Stimulated activated naive CD4-positive, alpha-beta T cell (primary cell): ENCODE measurements around the gene CDH12.
"Not testable (repeated sequence)": the region's sequence is repeated elsewhere in the genome, so short reads cannot be mapped to it uniquely, and the experiment has no call there.

Experiments
- DNase-seq, 6 experiments: peaks; one replicate each; lab custom pipeline; 2025; lab: John Stamatoyannopoulos, UW

Gene CDH12

DNA sequence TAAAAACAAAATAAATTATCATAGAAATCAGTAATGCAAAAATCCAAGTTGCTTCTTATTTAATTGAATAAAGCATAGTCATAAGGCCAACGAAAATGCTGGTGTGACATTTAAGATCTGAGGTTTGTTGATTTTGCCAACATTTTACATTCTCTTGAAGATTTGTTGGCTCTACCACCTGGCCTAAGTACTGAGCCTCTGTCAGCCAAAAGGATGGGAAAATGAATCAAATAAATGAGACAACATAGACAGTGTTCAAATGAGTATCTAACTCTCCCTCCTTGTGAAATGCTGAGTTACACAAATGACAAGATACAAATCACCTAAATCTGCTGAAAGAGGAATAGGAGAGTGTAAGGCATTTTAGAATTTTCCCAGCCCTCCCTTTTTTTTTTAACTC, 575.0 kb downstream of the CDH12 start:
- no peak for DNase-seq

DNA sequence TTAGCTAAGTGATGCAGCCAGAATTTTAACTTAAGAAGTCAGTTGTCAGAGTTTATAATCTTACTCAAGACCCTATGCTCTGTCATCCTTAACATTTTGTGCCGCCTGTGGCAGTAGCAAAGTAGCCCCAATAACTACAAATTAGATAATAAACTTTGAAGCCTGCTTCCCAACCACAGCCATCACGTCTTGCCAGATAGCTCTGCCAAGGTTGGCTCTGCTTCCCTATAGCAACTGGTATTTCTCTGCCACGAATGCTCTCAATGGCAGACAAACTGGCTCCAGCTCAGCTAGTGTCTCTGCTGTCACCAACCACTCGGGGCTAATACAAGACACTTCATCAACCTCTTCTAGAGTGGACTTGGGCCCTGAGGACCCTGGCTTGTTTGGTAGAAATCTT, 576.1 kb downstream of the CDH12 start:
- no peak for DNase-seq

DNA sequence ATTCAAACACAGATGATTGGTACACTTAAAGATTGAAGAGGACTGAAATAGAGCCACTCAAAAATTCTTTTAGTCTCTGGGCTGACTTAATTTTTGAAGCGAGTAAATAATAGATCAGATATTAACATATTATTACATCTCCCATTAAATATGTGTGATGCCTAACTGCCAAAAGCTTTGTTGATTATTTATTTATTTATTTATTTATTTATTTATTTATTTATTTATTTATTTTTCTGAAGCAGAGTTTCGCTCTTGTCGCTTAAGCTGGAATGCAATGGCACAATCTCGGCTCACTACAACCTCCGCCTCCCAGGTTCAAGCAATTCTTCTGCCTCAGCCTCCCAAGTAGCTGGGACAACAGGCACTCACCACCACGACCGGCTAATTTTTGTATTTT, 587.3 kb downstream of the CDH12 start:
- not testable (repeated sequence) for DNase-seq

DNA sequence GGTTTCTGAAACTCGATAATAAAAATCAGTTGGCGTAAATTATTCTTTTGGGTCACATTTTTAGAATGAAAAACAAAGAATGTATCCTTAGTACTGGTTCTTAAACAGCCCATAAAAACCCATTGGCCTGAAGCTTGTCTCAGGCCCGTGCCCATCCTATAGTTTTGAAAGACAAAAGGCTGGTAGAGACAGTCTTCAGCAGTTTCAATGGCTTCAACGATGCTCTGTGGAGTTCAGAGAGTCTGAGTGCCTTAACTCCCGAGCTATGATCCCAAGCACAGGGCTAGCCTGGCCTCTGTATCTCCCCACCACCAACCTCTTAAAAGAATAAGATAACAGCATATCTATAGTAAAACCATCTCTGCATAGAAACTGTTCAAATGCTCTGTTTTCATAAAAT, 595.0 kb downstream of the CDH12 start:
- DNase-seq, result no peak

DNA sequence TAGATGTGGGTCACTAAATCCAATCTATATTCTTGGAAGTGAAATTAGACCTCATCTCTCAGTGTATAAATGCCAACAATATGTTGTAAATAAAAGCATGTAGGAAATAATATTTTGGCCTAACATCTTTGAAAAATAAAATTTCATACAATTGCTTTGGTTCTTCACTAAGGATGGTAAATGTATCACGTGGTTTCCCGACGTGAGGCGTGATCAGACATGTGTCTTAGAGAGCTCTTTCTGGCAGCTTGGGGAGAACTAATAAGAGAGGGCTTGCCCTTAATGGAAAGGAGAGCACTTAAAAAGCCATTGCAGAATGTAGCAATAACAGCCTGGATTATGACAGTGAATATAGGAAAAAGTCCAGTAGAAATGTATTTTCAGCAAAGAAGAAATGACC, 602.6 kb downstream of the CDH12 start:
- DNase-seq, result no peak

DNA sequence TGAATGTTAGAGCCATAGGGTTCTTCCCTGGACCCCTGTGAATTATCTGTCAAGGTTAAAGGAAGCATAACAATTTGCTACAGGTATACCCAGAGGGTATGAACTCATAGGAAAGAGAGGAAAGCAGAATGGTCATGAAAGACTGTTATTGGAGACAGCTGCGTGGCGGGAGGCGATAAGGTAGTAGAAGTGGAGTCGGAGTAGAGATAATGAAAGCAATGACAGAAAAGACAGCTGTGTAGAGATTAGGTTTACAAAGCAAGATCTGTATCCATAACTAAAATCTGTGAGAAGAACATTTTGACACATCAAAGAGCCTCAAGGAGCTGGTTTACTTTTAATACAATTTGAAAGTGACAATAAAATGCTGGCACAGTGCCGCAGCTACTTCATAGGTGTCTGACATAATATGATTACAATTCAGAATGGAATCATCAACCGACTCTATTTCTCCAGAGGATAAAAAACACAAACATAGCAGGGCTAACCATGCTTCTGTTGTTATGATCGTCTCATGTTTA, 603.9 kb downstream of the CDH12 start:
- no peak for DNase-seq

DNA sequence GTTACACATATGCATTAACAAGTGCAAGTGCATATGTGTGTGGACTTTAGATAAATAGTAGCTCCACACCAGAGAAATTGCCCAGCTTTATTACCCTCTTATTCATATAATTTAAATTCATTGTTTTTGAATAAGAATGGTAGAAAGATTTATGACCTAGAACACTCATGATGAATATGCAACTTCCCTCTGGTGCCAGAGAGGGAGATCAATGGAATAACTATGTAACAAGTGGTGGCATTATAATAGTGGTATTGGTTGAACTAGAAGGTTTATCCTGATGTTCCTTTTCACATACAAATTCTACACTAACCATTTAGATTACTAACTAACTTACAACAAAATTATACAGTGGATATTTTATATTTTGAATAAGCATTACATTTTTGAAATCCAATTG, 607.4 kb downstream of the CDH12 start:
- DNase-seq, result no peak

DNA sequence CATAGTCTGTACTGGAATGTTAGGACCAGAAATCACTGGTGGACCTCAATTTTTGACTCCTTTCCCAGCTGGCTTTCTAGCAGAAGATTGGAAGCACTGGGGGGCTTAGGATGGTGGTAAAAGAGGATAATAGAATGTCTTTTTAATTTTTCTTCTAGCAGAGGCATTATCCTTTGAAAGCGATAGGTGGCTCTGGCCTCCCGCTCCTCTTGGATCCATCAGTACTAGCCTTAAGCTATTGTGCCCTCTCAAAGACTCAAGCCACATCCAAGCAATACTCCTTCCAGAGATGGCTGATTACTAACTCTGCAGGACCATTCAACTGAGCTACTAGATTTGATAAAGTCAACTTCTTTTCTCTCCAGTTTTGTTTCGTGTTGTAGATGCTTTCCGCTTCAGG, 610.6 kb downstream of the CDH12 start:
- no peak for DNase-seq

DNA sequence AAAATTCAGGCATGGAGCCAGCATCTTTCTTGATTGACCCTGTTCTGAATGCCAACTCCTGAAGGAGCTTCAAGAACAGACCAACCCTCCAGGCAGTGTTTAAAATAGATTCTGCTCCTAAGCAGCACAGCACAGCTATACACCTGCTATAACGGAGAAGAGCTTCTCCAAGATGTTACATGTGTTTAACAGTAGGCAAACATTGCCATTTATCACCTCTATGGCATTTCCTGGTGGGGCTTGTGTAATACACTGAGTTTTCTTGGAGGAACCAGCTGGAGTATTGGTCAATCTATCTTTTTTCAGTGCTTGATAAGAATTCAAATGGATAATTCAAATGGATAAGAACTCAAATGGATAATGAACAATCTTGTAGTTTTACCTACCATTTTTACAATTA, 615.1 kb downstream of the CDH12 start:
- no peak for DNase-seq

DNA sequence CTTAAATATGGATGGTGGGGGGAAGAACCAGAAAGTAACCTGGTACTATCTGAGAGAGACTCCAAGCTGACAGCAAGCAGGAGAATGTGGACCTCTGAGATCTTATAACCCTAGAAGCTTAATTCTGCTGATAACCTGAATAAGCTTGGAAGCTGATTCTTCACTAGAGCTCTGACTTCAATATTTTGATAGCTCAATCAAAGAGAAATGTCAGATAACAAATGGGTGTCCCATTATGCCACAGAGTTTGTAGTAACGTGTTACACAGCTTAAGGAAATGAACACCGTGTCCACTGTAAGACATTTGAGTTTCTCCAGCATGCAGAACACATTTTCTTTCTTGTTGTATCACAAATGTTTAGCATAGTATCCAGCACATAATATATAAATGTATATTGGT, 626.7 kb downstream of the CDH12 start:
- no peak for DNase-seq

DNA sequence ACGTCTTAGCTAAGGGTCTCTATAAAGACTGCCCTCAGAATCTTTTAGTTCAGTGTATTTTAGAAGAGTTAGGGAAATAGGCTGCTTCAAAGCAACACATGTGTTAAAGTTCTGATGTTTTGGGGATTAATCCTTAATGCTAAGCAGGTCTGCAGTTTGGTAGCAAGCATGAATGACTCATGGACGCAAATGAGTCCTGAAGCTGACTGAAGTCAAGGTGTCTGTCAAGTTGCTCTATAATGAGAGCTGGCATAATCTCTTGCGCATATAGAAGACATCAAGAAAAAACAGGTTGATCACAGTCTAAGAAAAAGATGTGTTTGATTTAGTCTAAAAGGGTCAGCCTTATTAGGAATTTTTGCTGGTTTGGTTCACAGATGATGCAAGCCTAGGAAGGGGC, 630.1 kb downstream of the CDH12 start:
- DNase-seq, result no peak

DNA sequence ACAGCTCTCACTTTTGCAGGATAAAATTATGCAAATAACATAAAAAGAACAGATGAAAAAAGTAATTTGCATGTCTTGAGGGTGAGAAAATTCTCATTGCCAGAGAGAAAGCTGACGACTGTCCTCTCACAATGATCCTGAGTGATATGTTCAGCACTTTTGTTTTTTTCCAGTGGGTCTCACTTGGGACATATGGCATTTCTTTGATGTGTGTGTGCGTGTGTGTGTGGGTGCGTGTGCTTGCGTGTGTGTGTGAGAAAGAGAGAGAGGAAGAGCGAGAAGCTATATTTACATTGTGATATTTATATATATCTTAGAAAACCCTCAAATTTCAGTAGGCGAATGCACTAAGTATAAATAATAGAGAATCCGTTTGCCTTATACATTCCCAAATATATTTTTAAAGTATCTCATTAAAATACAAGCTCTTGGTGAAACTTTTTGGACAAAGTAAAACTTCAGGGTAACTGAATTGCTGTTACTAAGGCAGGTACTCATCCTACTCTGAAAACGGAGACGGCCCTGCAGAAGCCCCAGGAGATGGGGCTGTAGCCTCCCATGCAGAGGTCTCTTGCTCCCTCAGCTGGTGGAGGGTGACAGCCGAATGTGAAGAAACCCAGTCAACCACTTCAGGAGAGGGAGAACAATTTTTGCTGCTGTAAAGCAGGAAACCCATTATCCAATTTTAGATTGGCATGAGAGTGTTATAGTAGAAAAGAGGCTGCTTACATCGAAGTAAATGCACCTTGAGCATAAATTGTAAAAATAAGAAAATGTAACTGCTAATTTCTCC, 639.2 kb downstream of the CDH12 start:
- not testable (repeated sequence) for DNase-seq

DNA sequence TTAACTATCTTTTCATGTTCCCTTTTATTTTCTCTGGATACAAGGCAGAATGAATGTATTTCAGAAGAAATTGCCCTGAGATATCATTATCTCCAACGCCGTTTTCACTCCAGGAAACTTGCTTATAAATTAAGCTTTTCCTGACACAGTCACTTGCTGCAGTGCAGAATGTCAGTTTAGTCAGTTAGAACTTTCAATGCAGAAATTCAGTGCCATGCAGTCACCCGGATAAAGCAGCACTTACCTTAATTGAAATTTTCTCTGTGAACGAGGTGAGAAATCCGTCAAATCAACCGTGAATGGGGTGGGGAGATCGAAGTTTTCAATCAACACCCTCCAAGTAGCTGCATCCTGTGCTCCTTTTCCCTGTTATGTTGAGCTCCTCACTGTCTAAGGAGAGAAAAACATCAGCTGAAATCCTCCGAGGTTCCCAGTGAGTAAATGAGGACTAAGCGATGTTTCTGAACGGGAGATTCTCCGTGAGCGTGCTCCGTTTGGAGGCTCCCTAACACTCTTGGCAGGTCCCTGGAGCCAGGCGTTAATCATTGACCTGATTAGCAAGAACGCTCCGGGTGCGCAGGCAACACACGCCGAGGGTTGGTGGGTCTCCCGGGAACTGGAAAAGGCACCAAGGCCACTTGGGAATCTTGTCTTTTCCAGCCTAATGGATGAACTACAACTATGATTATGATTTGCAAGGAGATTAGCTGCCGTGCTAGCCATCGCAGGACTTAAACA, 640.7 kb downstream of the CDH12 start:
- DNase-seq, result not testable (repeated sequence)

DNA sequence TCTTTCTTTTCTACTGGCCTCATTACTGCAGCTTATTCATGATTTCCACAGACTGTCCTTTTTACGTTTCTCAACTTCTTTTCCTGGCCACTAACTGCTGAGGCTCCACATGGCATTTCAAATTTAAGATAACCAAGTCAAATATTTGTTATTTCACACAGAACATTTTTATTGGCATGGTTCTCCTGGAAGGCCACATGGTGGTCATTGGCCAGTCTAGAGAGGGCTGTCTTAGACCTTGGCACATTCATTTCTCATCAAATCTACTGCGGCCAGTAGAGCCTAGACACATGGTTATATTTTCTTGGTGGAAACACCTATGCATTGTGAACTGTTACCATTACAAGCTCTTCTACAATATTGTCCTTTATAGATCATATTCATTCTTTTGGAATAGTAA, 644.7 kb downstream of the CDH12 start:
- DNase-seq, result not testable (repeated sequence)

DNA sequence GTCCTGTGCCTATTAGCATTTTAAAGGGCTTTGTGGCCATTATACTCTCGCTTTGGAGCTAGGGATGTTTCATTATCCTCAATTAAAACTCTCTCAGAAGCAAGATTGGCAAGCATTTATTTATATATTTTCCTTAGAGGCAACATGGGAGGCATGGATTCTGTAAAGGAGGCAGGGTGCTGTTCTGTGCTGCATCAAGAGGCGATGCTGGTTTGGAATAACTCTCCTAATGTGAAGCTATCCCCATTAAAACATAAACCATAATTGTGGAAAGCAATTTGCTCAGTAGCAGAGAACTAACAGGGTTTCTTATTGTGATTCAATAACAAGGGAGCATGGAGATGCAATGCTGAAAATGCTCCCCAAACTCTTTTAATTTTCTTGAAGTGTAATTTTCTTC, 664.5 kb downstream of the CDH12 start:
- DNase-seq, result not testable (repeated sequence)

DNA sequence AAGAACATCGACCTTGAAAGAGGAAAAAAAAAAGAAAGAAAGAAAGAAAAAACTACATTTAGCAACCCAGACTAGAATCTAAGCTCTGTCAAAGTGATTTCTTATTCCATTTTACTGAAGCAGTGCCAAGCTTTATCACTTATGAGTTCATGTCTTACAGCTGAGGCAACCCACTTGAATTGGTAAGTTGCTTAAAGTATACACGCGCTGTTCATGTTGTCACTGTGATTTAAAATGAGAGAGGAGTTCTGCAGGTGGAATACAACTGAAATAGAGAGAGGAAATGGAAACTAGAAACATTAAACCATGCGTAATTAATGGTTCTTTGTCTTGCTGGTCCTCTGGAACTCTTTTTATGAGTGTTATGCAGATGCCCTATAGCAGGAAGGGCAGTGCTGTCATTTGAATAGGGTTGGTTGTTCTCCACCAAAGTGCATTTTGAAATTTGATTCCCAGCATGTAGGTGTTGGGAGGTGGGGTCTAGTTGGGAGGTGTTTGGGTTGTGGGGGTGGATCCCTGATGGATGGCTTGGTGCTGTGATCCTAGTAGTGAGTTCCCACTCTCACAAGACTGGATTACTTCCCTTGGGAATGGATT, 665.4 kb downstream of the CDH12 start:
- DNase-seq, result not testable (repeated sequence)

DNA sequence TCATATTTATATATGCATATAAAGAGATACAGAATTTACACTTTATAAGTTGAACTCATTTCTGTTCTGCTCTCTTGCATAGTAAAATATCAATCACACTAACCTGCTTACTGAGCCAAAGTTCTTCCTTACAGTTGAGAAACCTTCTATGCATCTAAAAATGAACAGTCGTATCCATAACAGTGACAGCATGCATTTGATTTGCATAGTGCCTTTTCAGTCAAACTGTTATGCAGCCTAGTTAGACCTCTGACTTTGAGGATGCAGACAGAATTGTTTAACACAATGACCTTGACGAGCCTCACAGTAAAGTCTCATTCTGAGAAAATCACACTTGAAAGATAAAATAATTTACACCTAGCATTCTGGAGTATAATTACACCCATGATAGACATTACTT, 683.9 kb downstream of the CDH12 start:
- not testable (repeated sequence) for DNase-seq

DNA sequence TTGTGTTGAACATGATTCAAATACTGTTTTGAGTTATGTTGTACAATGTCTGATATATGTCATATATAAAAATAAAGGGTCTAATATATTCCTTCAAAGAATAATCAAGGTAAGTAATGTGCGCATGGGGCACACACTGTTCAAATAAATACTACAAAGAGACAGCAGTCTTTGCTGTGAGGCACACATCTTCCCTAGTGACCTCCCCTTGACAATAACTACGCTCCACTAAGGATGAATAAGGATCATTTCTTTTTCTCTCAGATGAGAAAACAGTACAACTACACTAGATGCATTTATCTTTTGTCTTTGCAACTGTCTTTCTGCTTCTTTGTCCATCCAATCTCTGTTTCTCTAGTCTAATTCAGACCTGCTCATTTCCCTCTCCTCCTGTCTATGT, 684.4 kb downstream of the CDH12 start:
- not testable (repeated sequence) for DNase-seq

DNA sequence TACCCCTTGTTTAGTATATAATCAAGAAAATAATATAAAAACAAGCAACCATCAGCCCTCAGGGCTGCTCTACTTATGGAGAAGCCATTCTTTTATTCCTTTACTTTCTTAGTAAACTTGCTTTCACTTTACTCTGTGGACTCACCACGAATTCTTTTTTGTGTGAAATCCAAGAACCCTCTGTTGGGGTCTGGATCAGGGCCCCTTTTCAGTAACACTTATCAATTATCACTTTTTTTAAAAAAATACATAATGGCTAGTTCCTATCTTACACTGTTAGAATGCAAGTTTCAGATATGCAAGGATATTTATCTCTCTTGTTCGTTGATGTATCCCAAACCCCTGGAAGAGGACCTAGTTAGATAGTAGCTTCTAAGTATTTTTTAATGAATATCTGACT, 687.2 kb downstream of the CDH12 start:
- DNase-seq, result not testable (repeated sequence)

DNA sequence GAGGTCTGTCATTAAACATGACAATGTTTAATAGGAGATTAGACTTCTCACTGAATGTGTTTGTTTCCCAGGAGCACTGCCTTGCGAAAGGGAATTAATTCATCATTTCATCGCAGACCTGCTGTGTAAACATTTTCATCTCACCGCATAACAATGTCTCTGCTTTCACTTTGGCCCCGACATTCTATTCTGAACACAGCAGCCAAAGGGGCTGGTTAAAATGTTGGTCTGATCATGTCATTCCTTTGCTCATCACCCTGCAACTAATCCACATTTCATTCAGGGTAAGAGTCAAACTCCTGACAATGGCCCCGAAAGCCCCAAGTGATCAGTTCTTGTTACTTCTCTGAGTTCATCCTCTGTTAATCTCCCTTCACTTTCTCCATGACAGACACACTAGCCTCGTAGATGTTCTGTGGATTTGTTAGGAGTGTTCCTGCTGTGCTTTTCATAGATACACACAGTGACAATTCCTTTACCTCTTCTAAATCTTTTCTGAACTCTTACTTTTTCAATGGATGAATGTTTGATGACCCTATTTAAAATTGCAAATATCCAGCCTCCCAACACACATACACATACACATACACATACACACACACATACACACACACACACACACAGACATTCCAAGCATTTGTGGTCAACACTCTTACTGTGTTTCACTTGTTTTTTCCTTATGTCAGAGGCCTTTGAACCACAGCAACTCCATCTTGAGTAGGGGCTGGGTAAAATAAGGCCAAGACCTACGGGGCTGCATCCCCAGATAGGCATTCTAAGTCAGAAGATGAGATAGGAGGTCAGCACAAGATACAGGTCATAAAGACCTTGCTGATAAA, 688.0 kb downstream of the CDH12 start:
- DNase-seq, result not testable (repeated sequence)

DNA sequence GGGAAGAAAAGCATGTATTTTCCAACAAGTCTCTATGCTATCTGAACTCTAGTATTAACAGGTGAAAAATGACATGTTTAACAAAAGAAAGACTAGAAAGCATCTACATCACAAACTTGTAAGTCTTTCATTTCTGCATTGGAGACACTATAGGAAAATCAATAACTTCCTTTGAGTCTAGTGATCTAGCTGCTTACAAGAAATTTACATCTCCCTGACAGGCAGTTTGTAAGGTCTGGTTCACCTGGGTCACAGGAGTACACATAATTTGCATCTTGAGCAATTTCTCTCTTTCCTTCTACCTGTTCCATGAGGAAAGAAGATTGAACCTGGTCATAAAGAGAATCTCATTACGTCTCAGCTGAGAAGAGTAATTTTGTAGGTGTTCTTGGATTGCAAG, 696.2 kb downstream of the CDH12 start:
- DNase-seq, result not testable (repeated sequence)

DNA sequence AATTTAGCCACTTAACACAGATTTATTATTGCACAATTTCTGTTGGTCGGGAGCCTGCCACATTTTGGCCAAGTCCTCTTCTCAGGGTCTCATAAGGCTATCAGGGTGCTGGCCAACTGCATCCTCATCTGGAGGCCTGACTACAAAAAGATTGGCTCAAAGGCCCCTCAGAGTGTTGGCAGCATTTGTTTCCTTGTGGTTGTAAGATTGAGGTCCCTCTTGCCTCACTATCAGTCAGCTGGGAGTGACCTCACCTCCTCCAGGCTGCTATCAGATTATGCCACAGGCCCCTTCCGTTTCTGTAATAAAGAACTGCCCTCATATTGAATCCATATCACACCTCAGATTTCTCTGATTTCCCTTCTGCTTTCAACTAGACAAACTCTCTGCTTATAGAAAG, 698.4 kb downstream of the CDH12 start:
- not testable (repeated sequence) for DNase-seq
